MCF 10A (cell line): ENCODE results near the gene IER3. TPM values are rescaled to one million over a fixed set of nuclear protein-coding genes. Genes with fewer than 3 reads are reported as not detected.

Experiments used
- BruUV-seq: library from RNA; stranded (reverse); fragments of 400-500 nt; replicated peaks from 2 replicates; lab custom pipeline; 2021; lab: Mats Ljungman, UMichigan
- CTCF ChIA-PET: fragments of 300-600 bp; sonication (Branson Sonifier 250); formaldehyde crosslinking; extraction: SDS; loops from one replicate; lab custom pipeline; 2021; ENCODE audit warnings: antibody characterized with exemption, inconsistent platforms; lab: Yijun Ruan, JAX
- POLR2A ChIA-PET: fragments of 300-600, 350-650 bp; sonication (Branson Sonifier 250); formaldehyde crosslinking; extraction: SDS; loops from one replicate; lab custom pipeline; 2020; ENCODE audit warnings: antibody characterized with exemption, inconsistent platforms; lab: Yijun Ruan, JAX
- DNase-seq: peaks from one replicate; pipeline ENCODE4 v3.0.0-alpha.2; 2018; ENCODE audit not compliant: unreplicated experiment
- H3K27ac Mint-ChIP-seq: one replicate; pipeline ENCODE4 v1.8.0; 2022; ENCODE audit warnings: mild to moderate bottlenecking, low read depth, mixed read lengths; ENCODE audit not compliant: unreplicated experiment
- H3K27me3 Mint-ChIP-seq: one replicate; pipeline ENCODE4 v1.8.0; 2022; ENCODE audit warnings: mixed read lengths; ENCODE audit not compliant: insufficient read depth, unreplicated experiment
- H3K36me3 Mint-ChIP-seq: one replicate; pipeline ENCODE4 v1.8.0; 2022; ENCODE audit warnings: mild to moderate bottlenecking, moderate library complexity, mixed read lengths; ENCODE audit not compliant: insufficient read depth, unreplicated experiment
- H3K4me1 Mint-ChIP-seq: one replicate; pipeline ENCODE4 v1.8.0; 2022; ENCODE audit warnings: mixed read lengths; ENCODE audit not compliant: insufficient read depth, unreplicated experiment
- H3K4me3 Mint-ChIP-seq: one replicate; pipeline ENCODE4 v1.8.0; 2022; ENCODE audit warnings: mild to moderate bottlenecking, moderate library complexity, mixed read lengths; ENCODE audit not compliant: unreplicated experiment
- H3K9me3 Mint-ChIP-seq: one replicate; pipeline ENCODE4 v1.8.0; 2022; ENCODE audit warnings: mixed read lengths; ENCODE audit not compliant: unreplicated experiment
- intact Hi-C: fragments of 100-400 bp; cut with micrococcal nuclease; formaldehyde crosslinking; loops from 2 replicates; pipeline ENCODE4 v1.14.1; 2022
- total RNA-seq: library from RNA; stranded (reverse); gene quantifications from 2 replicates; pipeline ENCODE4 v1.2.3, GENCODE V29; 2022
- TF ChIP-seq, protein P1 (sequence below): fragments of 200-600 bp; IDR thresholded peaks from one replicate; pipeline ENCODE4 v1.8.0; 2022; ENCODE audit warnings: antibody characterized with exemption, mild to moderate bottlenecking; ENCODE audit not compliant: unreplicated experiment

The IER3 gene
- total RNA-seq, 1 experiment from 2014 or later = 192 TPM

DNA sequence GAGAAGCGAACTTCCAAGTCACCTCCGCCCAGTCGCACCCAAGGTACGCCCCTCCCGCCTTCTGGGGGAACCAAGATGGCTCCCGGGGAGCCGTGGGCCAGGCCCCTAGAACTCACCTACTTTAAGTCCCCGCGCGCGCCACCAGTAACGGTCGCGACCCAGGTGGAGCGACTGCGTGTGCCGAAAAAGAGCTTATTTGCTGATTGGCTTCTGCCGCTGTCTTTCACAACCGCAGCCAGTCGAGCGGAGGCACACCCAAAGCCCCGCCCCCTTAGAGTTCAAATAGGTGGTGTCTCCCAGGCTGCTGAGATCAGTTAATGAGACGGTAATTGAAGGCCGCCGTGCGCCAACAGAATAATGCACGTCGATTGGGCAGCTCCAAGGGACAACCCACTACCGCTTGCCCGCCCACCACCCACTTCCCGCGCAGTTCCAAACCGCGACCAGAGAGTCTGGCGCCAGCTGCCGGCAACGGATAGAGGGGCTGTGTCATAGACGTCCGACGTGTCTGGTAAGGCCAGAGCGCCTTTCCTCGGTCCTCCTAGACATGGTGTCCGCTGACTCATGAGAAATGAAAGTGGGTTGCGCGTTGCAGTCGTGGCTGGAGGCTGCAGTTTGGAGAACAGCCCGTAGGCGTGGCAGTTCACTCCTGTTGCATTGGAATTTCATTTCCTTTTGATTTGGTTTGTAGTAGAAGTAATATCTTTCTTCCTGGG is 27.1 kb downstream of the IER3 start, which contains the start of gene MDC1:
TSS of gene MDC1 (minus strand) at position 153 of the 716 bp plus-strand sequence. CDS start 2,106 bp downstream, outside the sequence.
- peak; percentile 100 for DNase-seq
- Mint-ChIP-seq H3K36me3 (peaks cover 56% of the 10 kb centered on the region), H3K4me1 (peaks cover 38% of the 10 kb centered on the region), H3K9me3 (no peaks in the 10 kb centered on the region), H3K27ac (peak within 1 kb of the TSS; percentile 94), H3K4me3 (peak within 1 kb of the TSS; percentile 88), H3K27me3 (no peaks in the 10 kb centered on the region)
- TF ChIP-seq, protein P1, sequence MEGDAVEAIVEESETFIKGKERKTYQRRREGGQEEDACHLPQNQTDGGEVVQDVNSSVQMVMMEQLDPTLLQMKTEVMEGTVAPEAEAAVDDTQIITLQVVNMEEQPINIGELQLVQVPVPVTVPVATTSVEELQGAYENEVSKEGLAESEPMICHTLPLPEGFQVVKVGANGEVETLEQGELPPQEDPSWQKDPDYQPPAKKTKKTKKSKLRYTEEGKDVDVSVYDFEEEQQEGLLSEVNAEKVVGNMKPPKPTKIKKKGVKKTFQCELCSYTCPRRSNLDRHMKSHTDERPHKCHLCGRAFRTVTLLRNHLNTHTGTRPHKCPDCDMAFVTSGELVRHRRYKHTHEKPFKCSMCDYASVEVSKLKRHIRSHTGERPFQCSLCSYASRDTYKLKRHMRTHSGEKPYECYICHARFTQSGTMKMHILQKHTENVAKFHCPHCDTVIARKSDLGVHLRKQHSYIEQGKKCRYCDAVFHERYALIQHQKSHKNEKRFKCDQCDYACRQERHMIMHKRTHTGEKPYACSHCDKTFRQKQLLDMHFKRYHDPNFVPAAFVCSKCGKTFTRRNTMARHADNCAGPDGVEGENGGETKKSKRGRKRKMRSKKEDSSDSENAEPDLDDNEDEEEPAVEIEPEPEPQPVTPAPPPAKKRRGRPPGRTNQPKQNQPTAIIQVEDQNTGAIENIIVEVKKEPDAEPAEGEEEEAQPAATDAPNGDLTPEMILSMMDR = no peak
- BruUV-seq = no TSS peak
- ChIA-PET CTCF (interaction anchor here (0.7 to 20.7 kb wide), 6 partner anchors 10 to 160 kb away, joined by 3 to 537 read pairs (median 4); partner anchors contain the start of gene DHX16), POLR2A (interaction anchor here (0.6 to 13.6 kb wide), 21 partner anchors 10 to 408 kb away, joined by 3 to 477 read pairs (median 7); partner anchors contain the start of genes DDR1, DHX16, IER3 and MRPS18B)
- intact Hi-C loops = loop anchor here (1.0 kb wide), 1 partner anchor 31 kb away; the partner anchor contains the start of gene PPP1R18

DNA sequence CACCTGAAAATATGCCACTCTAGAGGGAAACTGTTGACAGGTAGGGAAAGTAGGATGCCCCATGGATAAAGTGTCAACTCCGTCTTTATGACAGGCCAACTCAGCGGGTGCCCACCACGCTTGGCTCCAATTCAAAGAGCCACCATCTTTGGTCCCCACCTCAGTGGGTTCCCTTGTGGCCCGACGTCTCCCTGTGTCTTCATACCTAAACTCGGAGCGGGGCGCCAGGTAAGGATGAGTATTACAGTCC is 27.5 kb downstream of the IER3 start:
- POLR2A ChIA-PET = interaction anchor here (0.6 to 13.6 kb wide), 19 partner anchors 9 to 167 kb away, joined by 3 to 477 read pairs (median 8); partner anchors contain the start of genes DDR1, DHX16, IER3 and MRPS18B
- TF ChIP-seq, protein P1 = no peak
- H3K27ac Mint-ChIP-seq = peak overlapping the region; percentile 94

GRCh38 chr6:30714263-30714662 is 30.1 kb downstream of the IER3 start:
- CTCF ChIA-PET = interaction anchor here (1.4 kb wide), 1 partner anchor 9 kb away, joined by 5 read pairs; no protein-coding TSS in a partner anchor
- intact Hi-C loops = no loop called here
- peak overlapping the region; percentile 31 for H3K27ac Mint-ChIP-seq

More for the DNA sequence above, 27.5 kb downstream of the IER3 start:
- intact Hi-C loops = loop anchor here (1.0 kb wide), 1 partner anchor 31 kb away; the partner anchor contains the start of gene PPP1R18
- CTCF ChIA-PET = interaction anchor here (0.7 to 20.7 kb wide), 4 partner anchors 10 to 105 kb away, joined by 3 to 537 read pairs (median 4); partner anchors contain the start of gene DHX16
- peaks cover 56% of the 10 kb centered on the region for H3K36me3 Mint-ChIP-seq
- no peaks in the 10 kb centered on the region for H3K27me3 Mint-ChIP-seq
- H3K4me1 Mint-ChIP-seq = peaks cover 37% of the 10 kb centered on the region
- peak overlapping the region; percentile 88 for H3K4me3 Mint-ChIP-seq
- DNase-seq = no peak
- H3K9me3 Mint-ChIP-seq = no peaks in the 10 kb centered on the region
- BruUV-seq = TSS peak; percentile 57

More at GRCh38 chr6:30714263-30714662, 30.1 kb downstream of the IER3 start:
- BruUV-seq = no TSS peak
- peaks cover 29% of the 10 kb centered on the region for H3K4me1 Mint-ChIP-seq
- H3K4me3 Mint-ChIP-seq = no peak overlapping the region
- H3K27me3 Mint-ChIP-seq = no peaks in the 10 kb centered on the region
- H3K36me3 Mint-ChIP-seq = peaks cover 54% of the 10 kb centered on the region
- H3K9me3 Mint-ChIP-seq = no peaks in the 10 kb centered on the region
- TF ChIP-seq, protein P1 = no peak
- POLR2A ChIA-PET = interaction anchor here (0.7 to 1.3 kb wide), 3 partner anchors 10 to 28 kb away, joined by 3 to 4 read pairs (median 4); no protein-coding TSS in a partner anchor
- DNase-seq = no peak
